Fibroblast of pulmonary artery (primary cell): ENCODE data around the gene CR2.
"Not testable (repeated sequence)": the region's sequence is repeated elsewhere in the genome, so short reads cannot be mapped to it uniquely, and the experiment has no call there.

Source experiments
- DNase-seq: peaks from one replicate; pipeline ENCODE4 v3.0.0-alpha.2; 2010; ENCODE audit warnings: low read depth
- H3K4me3 ChIP-seq: replicated peaks from 2 replicates; pipeline ENCODE4 v1.5.1; 2011; ENCODE audit warnings: low read depth, mild to moderate bottlenecking, control low read depth, low read length, moderate library complexity
- CTCF ChIP-seq: IDR thresholded peaks from 2 replicates; pipeline ENCODE4 v1.5.1; 2011; ENCODE audit warnings: mild to moderate bottlenecking, control low read depth, low read length, inconsistent platforms; ENCODE audit errors: missing control alignments

The CR2 gene

DNA sequence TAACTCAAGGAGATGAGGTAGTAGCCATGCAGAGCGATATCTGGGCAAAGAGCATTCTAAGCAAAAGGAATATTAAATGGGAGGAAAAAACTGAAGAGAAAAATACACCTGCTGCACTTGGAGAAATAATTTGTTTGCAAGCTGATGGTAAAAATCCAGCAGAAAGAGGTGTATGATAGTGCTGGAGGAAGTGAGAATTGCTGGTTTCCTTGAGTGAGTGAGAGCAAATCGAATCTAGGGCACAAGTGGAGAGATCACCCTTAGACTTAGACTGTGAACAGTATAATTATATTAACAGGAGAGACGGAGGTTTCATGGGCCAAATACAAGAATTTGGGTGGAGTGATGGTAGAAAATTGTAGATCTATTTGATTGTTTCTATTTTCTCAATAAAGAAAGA is 39.1 kb downstream of the CR2 start:
- TF ChIP-seq CTCF: no peak

DNA sequence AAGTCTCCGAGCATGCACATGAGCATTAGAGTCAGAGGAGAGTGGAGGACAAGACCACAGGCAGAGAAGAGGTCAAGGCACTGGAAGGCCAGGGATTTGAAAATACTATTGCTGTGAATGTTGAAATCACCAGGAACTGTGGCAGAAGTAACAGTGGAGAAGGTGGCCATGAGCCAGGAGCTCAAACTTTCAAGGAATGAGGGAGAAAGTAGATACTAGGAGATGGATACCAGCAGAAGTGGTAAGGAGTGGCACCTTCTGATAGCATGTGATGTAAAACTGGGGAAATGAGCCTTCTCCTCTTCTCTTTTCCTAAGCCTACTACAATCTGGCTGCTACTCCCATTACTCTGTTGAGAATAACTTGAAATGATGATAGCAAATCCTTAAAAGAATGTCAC is 40.0 kb downstream of the CR2 start:
- no peak overlapping the region for H3K4me3 ChIP-seq
- no peak for TF ChIP-seq CTCF
- DNase-seq: no peak

More for the DNA sequence above, 39.1 kb downstream of the CR2 start:
- no peak overlapping the region for H3K4me3 ChIP-seq
- no peak for DNase-seq

DNA sequence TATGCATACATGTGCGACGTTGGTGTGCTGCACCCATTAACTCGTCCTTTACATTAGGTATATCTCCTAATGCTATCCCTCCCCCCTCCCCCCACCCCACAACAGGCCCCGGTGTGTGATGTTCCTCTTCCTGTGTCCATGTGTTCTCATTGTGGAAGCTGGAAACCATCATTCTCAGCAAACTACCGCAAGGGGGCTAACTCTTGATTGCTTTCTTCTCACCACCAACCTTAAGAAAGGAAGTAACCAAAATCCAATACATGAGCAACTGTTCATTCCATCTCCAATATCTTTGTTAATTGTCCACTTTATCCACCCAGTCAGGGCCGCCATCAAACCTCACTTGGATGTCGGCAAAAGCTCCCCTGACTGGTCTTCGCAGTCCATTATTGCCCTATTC is 41.2 kb downstream of the CR2 start:
- not testable (repeated sequence) for H3K4me3 ChIP-seq, DNase-seq

- peak within 1 kb of the TSS; percentile 15 for H3K4me3 ChIP-seq
- peak; percentile 2 for DNase-seq
Observed at GRCh38 chr1:207495801-207496792, 42.0 kb downstream of the CR2 start, which contains the start of gene CR1. CR1 (plus strand) TSS chr1:207496157; CDS start chr1:207496268, 111 bp downstream.

DNA sequence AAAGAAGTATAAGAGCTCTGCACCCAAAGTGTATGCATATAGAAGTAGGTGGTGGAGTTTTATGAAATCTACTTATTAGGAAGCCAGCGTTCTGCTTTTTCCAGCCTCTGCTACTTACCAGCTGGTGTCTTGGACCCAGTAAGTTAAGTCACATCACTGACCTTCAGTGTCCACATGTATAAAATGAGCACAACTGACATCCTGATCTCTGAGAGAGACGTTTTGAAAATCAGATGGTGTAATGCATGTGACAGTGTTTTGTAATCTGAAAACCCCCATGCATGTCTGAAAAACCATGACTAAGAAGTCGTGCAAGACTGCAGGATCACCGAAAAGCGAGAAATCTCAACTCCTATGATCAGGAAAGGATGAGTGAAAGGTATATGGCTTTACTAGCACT is 43.8 kb downstream of the CR2 start:
- DNase-seq: no peak
- no peak overlapping the region for H3K4me3 ChIP-seq
- no peak for TF ChIP-seq CTCF

More at GRCh38 chr1:207495801-207496792, 42.0 kb downstream of the CR2 start, which contains the start of gene CR1:
- TF ChIP-seq CTCF: no peak

- peak; percentile 76 for DNase-seq
- H3K4me3 ChIP-seq: no peak overlapping the region
- TF ChIP-seq CTCF: peak; percentile 72
Observed at GRCh38 chr1:207499573-207499972, 45.4 kb downstream of the CR2 start.

DNA sequence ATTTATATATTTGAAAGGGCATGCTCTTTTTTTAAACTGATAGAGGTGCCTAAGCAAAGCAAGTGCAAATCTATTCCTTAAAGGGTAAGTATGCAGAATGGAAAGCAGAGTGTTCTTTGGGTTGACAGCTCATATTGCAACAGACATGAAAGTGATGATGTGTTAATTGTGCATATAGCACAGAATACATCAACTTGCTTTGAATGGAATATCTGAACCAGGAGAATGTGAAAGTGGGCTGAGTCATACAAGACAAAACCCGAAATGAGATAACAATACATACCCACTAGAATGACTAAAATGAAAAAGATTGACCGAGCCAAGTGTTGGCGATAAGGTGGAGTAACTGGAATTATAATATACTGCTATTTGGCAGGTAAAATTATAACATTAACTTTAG is 46.2 kb downstream of the CR2 start:
- no peak for DNase-seq
- no peak for TF ChIP-seq CTCF
- no peak overlapping the region for H3K4me3 ChIP-seq
